Measurements from ENCODE around the gene MSL2. TPM values are rescaled to one million over a fixed set of nuclear protein-coding genes. Genes with fewer than 3 reads are reported as not detected.

The MSL2 gene
- total and polyA plus RNA-seq, 2 of the 8 experiments (the other 6 are each of a cell fraction or from before 2014, with no cell fraction given): 9.1 to 41.8 TPM

- TF ChIP-seq BCL11A (IDR thresholded peaks at IDR 0.05; ENCODE audit: low read depth in 2 of 2, low read length in 2 of 2) (no peak), SIX5 (IDR thresholded peaks at IDR 0.05; ENCODE audit: low read depth, low read length) (no peak)
Measured at GRCh38 chr3:136189043-136189442, 7.1 kb downstream of the MSL2 start (continued).
